NCI-H128 (cell line): ENCODE results near the gene MTERF4.

Source experiments
- DNase-seq: peaks from one replicate; lab custom pipeline; 2025; ENCODE audit not compliant: unreplicated experiment; lab: John Stamatoyannopoulos, UW

The MTERF4 gene

GRCh38 chr2:241134711-241135110 is 32.6 kb upstream of the MTERF4 start:
- DNase-seq = no peak

GRCh38 chr2:241133436-241133820 is 31.3 kb upstream of the MTERF4 start:
- no peak for DNase-seq

GRCh38 chr2:241132538-241133435 is 30.7 kb upstream of the MTERF4 start:
- no peak for DNase-seq

GRCh38 chr2:241131531-241131930 is 29.4 kb upstream of the MTERF4 start:
- no peak for DNase-seq

- no peak for DNase-seq
Observed at GRCh38 chr2:241130316-241130715, 28.2 kb upstream of the MTERF4 start.

- DNase-seq = no peak
Observed at GRCh38 chr2:241129086-241129871, 27.2 kb upstream of the MTERF4 start.

GRCh38 chr2:241128266-241128665 is 26.2 kb upstream of the MTERF4 start:
- DNase-seq = no peak

- DNase-seq = no peak
Observed at GRCh38 chr2:241126771-241127202, 24.7 kb upstream of the MTERF4 start.

- no peak for DNase-seq
Observed at GRCh38 chr2:241126201-241126611, 24.1 kb upstream of the MTERF4 start.

- DNase-seq = no peak
Observed at GRCh38 chr2:241125626-241126025, 23.5 kb upstream of the MTERF4 start.

GRCh38 chr2:241123816-241124536 is 21.9 kb upstream of the MTERF4 start:
- no peak for DNase-seq

- DNase-seq = no peak
Observed at GRCh38 chr2:241122376-241123002, 20.4 kb upstream of the MTERF4 start.

GRCh38 chr2:241121008-241121407 is 18.9 kb upstream of the MTERF4 start:
- DNase-seq = no peak

GRCh38 chr2:241120440-241120839 is 18.4 kb upstream of the MTERF4 start:
- no peak for DNase-seq

- DNase-seq = no peak
Observed at GRCh38 chr2:241118737-241119505, 16.8 kb upstream of the MTERF4 start.

GRCh38 chr2:241116606-241117560 is 14.8 kb upstream of the MTERF4 start:
- no peak for DNase-seq

GRCh38 chr2:241115361-241115760 is 13.3 kb upstream of the MTERF4 start:
- no peak for DNase-seq

- no peak for DNase-seq
Observed at GRCh38 chr2:241114836-241115235, 12.7 kb upstream of the MTERF4 start.

- no peak for DNase-seq
Observed at GRCh38 chr2:241112592-241112991, 10.5 kb upstream of the MTERF4 start.
